SK-N-SH (cell line): ENCODE results near the gene SPACA9. TPM values are rescaled to one million over a fixed set of nuclear protein-coding genes. Genes with fewer than 3 reads are reported as not detected.

ENCODE experiments used
- CTCF ChIA-PET: fragments of 300-600, 350-600 bp; formaldehyde crosslinking; extraction: SDS; loops from one replicate; lab custom pipeline; 2021; lab: Yijun Ruan, JAX
- POLR2A ChIA-PET: fragments of 350-600 bp; sonication (Branson Sonifier 250); formaldehyde crosslinking; extraction: SDS; loops from one replicate; lab custom pipeline; 2020; ENCODE audit warnings: antibody characterized with exemption, inconsistent platforms; lab: Yijun Ruan, JAX
- DNase-seq: peaks from one replicate; pipeline ENCODE4 v3.0.0; 2012
- H2AFZ ChIP-seq: fragments of 200-600 bp; sonication (generic); 2 replicates; pipeline ENCODE4 v1.8.1; 2016; ENCODE audit warnings: antibody characterized with exemption, mild to moderate bottlenecking, low read depth
- H3F3A ChIP-seq: fragments of 200-600 bp; sonication (generic); replicated peaks from 2 replicates; pipeline ENCODE3; 2016; ENCODE audit warnings: antibody characterized with exemption, mild to moderate bottlenecking; ENCODE audit not compliant: insufficient read depth
- H3K27ac ChIP-seq, 2 experiments: fragments of 200-500 bp in 1 of 2; fragments of 200-600 bp in 1 of 2; sonication (Bioruptor generic) in 1 of 2; sonication (generic), shearing (Covaris generic) in 1 of 2; 2 replicates each; pipeline versions ENCODE4 v1.5.1 to v1.6.1; 2014 to 2016; ENCODE audit warnings: low read depth in 2 of 2, inconsistent platforms in 1 of 2, low read length in 1 of 2, mild to moderate bottlenecking in 1 of 2, mixed read lengths in 1 of 2
- H3K27me3 ChIP-seq: fragments of 200-600 bp; sonication (generic), shearing (Covaris generic); 2 replicates; pipeline ENCODE4 v1.6.1; 2016; ENCODE audit warnings: mixed run types; ENCODE audit not compliant: insufficient read depth
- H3K36me3 ChIP-seq, 2 experiments: fragments of 200-500 bp in 1 of 2; fragments of 200-600 bp in 1 of 2; sonication (Bioruptor generic) in 1 of 2; sonication (generic) in 1 of 2; replicated peaks in 1 of 2; 2 replicates each; pipeline versions ENCODE3 to v1.5.1; 2014 to 2016; ENCODE audit warnings: low read length in 1 of 2, mild to moderate bottlenecking in 1 of 2; ENCODE audit not compliant: insufficient read depth in 2 of 2, control insufficient read depth in 1 of 2
- H3K4me1 ChIP-seq, 2 experiments: fragments of 200-500 bp in 1 of 2; fragments of 200-600 bp in 1 of 2; sonication (Bioruptor generic) in 1 of 2; sonication (generic), shearing (Covaris generic) in 1 of 2; 2 replicates each; pipeline versions ENCODE4 v1.5.1 to v1.6.1; 2014 to 2016; ENCODE audit warnings: low read depth in 1 of 2, low read length in 1 of 2, mixed run types in 1 of 2; ENCODE audit not compliant: insufficient read depth in 2 of 2, control insufficient read depth in 1 of 2
- H3K4me2 ChIP-seq: fragments of 200-600 bp; sonication (generic), shearing (Covaris generic); 2 replicates; pipeline ENCODE4 v1.6.1; 2017; ENCODE audit warnings: mixed run types
- H3K4me3 ChIP-seq, 2 experiments: fragments of 200-500 bp in 1 of 2; fragments of 200-600 bp in 1 of 2; sonication (Bioruptor generic) in 1 of 2; sonication (generic), shearing (Covaris generic) in 1 of 2; 2 replicates each; pipeline versions ENCODE4 v1.5.1 to v1.8.1; 2014 to 2016; ENCODE audit warnings: low read depth in 2 of 2, inconsistent platforms in 1 of 2, low read length in 1 of 2, mild to moderate bottlenecking in 1 of 2, mixed read lengths in 1 of 2, moderate library complexity in 1 of 2
- H3K79me2 ChIP-seq: fragments of 200-600 bp; sonication (generic); 2 replicates; pipeline ENCODE4 v1.8.1; 2017; ENCODE audit warnings: mild to moderate bottlenecking; ENCODE audit not compliant: insufficient read depth
- H3K9ac ChIP-seq: fragments of 200-600 bp; sonication (generic); 2 replicates; pipeline ENCODE4 v1.6.1; 2017; ENCODE audit warnings: mixed run types
- H3K9me2 ChIP-seq: fragments of 200-600 bp; sonication (generic); 2 replicates; pipeline ENCODE4 v1.6.1; 2017; ENCODE audit warnings: mixed run types
- H3K9me3 ChIP-seq: fragments of 200-600 bp; sonication (generic); 2 replicates; pipeline ENCODE4 v1.6.1; 2017; ENCODE audit warnings: mixed run types, mild to moderate bottlenecking, moderate library complexity
- H4K20me1 ChIP-seq: fragments of 200-600 bp; sonication (generic); 2 replicates; pipeline ENCODE4 v1.6.1; 2017; ENCODE audit warnings: mild to moderate bottlenecking, mixed run types; ENCODE audit not compliant: insufficient read depth
- EP300 ChIP-seq, 2 experiments: IDR thresholded peaks; 2 replicates each; pipeline versions ENCODE4 v1.4.0 to v1.6.1; 2012; ENCODE audit warnings: borderline replicate concordance in 1 of 2, low read depth in 1 of 2, low read length in 1 of 2
- EZH2phosphoT487 ChIP-seq: fragments of 200-600 bp; sonication (generic); IDR thresholded peaks from 2 replicates; pipeline ENCODE4 v1.6.1; 2017; ENCODE audit warnings: low read depth, mixed run types, mild to moderate bottlenecking, antibody characterized with exemption, moderate library complexity, borderline replicate concordance
- FOSL2 ChIP-seq: IDR thresholded peaks from 2 replicates; pipeline ENCODE4 v1.4.0; 2012; ENCODE audit warnings: low read depth, mild to moderate bottlenecking, moderate library complexity, borderline replicate concordance
- FOXM1 ChIP-seq: IDR thresholded peaks from 2 replicates; pipeline ENCODE4 v1.4.0; 2012; ENCODE audit warnings: low read depth, mild to moderate bottlenecking
- GABPA ChIP-seq: IDR thresholded peaks from 2 replicates; pipeline ENCODE4 v1.4.0; 2012; ENCODE audit warnings: low read depth, mild to moderate bottlenecking
- GATA2 ChIP-seq: sonication (generic); formaldehyde crosslinking; IDR thresholded peaks from 2 replicates; pipeline ENCODE4 v1.5.0; 2020; ENCODE audit warnings: mild to moderate bottlenecking, missing genetic modification reagents
- JUND ChIP-seq: IDR thresholded peaks from 2 replicates; pipeline ENCODE4 v1.4.0; 2012
- NFIC ChIP-seq: IDR thresholded peaks from 2 replicates; pipeline ENCODE4 v1.4.0; 2012; ENCODE audit warnings: borderline replicate concordance
- TAF1 ChIP-seq: IDR thresholded peaks from 2 replicates; pipeline ENCODE4 v1.6.1; 2012; ENCODE audit warnings: low read depth, mild to moderate bottlenecking, low read length, moderate library complexity, borderline replicate concordance
- YY1 ChIP-seq: IDR thresholded peaks from 2 replicates; pipeline ENCODE4 v1.4.0; 2012; ENCODE audit warnings: low read depth, mild to moderate bottlenecking
- WGBS: methylation state at CpG from one replicate; pipeline ENCODE4 v1.1.6; 2017; ENCODE audit warnings: low lambda C conversion rate; 5-methylcytosine and 5-hydroxymethylcytosine counted together
- polyA plus RNA-seq, 3 experiments: library from polyadenylated mRNA; depleted of rRNA; stranded (reverse); fragments of >200 nt; gene quantifications; 2 replicates each; pipeline ENCODE4 v1.2.3, GENCODE V29; 2012
- TF ChIP-seq, protein P1 (sequence below): IDR thresholded peaks from 2 replicates; pipeline ENCODE4 v1.6.1; 2012; ENCODE audit warnings: mild to moderate bottlenecking, low read depth, low read length, moderate library complexity
- TF ChIP-seq, protein P2 (sequence below): IDR thresholded peaks from 2 replicates; pipeline ENCODE4 v1.4.0; 2012; ENCODE audit warnings: low read depth, borderline replicate concordance
- TF ChIP-seq, protein P3 (sequence below): IDR thresholded peaks from 2 replicates; pipeline ENCODE4; 2012
- TF ChIP-seq, protein P4 (sequence below): IDR thresholded peaks from 2 replicates; pipeline ENCODE4 v1.4.0; 2012; ENCODE audit warnings: low read depth, borderline replicate concordance

The SPACA9 gene
- polyA plus RNA-seq, 1 of the 3 experiments (the other 2 are of a cell fraction), result 9.8 TPM

DNA sequence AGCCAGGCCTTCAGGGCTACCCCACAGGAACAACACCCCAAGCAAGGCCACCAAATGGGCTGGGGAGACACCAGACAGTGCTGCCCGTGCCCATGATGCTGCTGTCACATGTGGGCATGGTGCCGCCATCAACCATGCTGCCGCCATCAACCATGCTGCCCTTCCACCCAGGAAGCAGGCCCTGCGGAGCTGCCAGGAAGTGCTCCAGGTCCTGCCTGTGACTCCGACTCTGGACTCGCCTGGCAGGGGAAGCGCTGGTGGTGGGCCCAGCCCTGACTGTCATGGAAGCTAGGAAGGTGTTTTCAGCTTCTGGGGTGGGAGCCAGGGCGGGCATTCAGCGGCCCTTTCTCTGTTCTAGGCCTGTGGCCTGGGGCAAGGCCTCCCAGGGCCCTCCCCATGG is 9.4 kb upstream of the SPACA9 start:
- no peak for DNase-seq
- no peaks in the 10 kb centered on the region for H3K9me3 ChIP-seq
- H3K4me3 ChIP-seq, result no peak overlapping the region
- no peak for TF ChIP-seq GABPA
- TF ChIP-seq FOXM1, result no peak
- TF ChIP-seq, all 33 proteins: peak for 0
- Histone ChIP-seq H3K27me3 (no peaks in the 10 kb centered on the region), H3K4me1 (no peaks in the 10 kb centered on the region), H3K9ac (no peak overlapping the region), H4K20me1 (no peaks in the 10 kb centered on the region), H2AFZ (no peak overlapping the region), H3K27ac (no peak overlapping the region), H3K4me2 (no peak overlapping the region), H3K9me2 (no peaks in the 10 kb centered on the region), H3K36me3 (no peaks in the 10 kb centered on the region), H3F3A (no peaks in the 10 kb centered on the region), H3K79me2 (no peaks in the 10 kb centered on the region)
- WGBS, result 43% methylated on average over 1 of the region's 9 CpGs
- ChIA-PET POLR2A (no interaction called here), CTCF (interaction anchor here (1.0 to 1.9 kb wide), 2 partner anchors 20 to 33 kb away, joined by 5 read pairs; no protein-coding TSS in a partner anchor)

DNA sequence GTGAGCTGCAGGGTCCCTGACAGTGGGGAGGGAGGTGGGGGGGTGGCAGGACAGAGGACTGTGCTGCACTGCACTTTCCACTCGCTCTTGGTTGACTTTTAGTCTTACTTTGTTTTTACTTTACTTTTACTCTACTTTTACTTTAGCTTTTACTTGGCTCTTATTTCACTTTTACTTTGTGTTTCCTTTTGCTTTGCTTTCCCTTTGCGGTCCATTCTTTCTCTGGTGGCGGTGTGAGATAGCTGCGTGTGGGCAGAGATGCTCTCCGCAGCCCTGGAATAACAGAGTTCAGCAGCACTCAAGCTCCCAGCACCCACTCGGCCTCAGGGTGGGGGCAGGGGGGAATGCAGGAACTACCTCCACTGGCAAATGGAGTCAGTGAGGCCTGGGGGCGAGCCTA is 5.3 kb upstream of the SPACA9 start:
- WGBS, result 78% methylated on average over 7 of the region's 7 CpGs
- CTCF ChIA-PET, result interaction anchor here (0.6 to 2.0 kb wide), 3 partner anchors 27 to 74 kb away, joined by 3 to 7 read pairs (median 3); no protein-coding TSS in a partner anchor

More for the DNA sequence above, 5.3 kb upstream of the SPACA9 start:
- Histone ChIP-seq H3K79me2 (no peaks in the 10 kb centered on the region; the same call in 1 of the 2 replicates), H3K36me3 (no peaks in the 10 kb centered on the region), H3K27ac (no peak overlapping the region), H2AFZ (no peak overlapping the region), H3K4me1 (peaks cover 0 to 7% of the 10 kb centered on the region in 2 experiments; a peak in 1 of 4 replicates), H3K9ac (no peak overlapping the region), H3K9me3 (no peaks in the 10 kb centered on the region), H3K4me2 (no peak overlapping the region), H3K9me2 (no peaks in the 10 kb centered on the region), H4K20me1 (no peaks in the 10 kb centered on the region), H3K27me3 (no peaks in the 10 kb centered on the region), H3K4me3 (no peak overlapping the region), H3F3A (no peaks in the 10 kb centered on the region)
- POLR2A ChIA-PET, result no interaction called here
- DNase-seq, result no peak
- TF ChIP-seq JUND (no peak), FOSL2 (no peak), EP300 (IDR thresholded peaks at IDR 0.05; ENCODE audit: borderline replicate concordance in 1 of 2, low read depth in 1 of 2, low read length in 1 of 2) (no peak), YY1 (no peak), EZH2phosphoT487 (no peak), NFIC (no peak), GATA2 (CRISPR knock-in tag) (no peak), TAF1 (no peak)
- TF ChIP-seq, protein P1, sequence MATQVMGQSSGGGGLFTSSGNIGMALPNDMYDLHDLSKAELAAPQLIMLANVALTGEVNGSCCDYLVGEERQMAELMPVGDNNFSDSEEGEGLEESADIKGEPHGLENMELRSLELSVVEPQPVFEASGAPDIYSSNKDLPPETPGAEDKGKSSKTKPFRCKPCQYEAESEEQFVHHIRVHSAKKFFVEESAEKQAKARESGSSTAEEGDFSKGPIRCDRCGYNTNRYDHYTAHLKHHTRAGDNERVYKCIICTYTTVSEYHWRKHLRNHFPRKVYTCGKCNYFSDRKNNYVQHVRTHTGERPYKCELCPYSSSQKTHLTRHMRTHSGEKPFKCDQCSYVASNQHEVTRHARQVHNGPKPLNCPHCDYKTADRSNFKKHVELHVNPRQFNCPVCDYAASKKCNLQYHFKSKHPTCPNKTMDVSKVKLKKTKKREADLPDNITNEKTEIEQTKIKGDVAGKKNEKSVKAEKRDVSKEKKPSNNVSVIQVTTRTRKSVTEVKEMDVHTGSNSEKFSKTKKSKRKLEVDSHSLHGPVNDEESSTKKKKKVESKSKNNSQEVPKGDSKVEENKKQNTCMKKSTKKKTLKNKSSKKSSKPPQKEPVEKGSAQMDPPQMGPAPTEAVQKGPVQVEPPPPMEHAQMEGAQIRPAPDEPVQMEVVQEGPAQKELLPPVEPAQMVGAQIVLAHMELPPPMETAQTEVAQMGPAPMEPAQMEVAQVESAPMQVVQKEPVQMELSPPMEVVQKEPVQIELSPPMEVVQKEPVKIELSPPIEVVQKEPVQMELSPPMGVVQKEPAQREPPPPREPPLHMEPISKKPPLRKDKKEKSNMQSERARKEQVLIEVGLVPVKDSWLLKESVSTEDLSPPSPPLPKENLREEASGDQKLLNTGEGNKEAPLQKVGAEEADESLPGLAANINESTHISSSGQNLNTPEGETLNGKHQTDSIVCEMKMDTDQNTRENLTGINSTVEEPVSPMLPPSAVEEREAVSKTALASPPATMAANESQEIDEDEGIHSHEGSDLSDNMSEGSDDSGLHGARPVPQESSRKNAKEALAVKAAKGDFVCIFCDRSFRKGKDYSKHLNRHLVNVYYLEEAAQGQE, result no peak
- TF ChIP-seq, protein P2, sequence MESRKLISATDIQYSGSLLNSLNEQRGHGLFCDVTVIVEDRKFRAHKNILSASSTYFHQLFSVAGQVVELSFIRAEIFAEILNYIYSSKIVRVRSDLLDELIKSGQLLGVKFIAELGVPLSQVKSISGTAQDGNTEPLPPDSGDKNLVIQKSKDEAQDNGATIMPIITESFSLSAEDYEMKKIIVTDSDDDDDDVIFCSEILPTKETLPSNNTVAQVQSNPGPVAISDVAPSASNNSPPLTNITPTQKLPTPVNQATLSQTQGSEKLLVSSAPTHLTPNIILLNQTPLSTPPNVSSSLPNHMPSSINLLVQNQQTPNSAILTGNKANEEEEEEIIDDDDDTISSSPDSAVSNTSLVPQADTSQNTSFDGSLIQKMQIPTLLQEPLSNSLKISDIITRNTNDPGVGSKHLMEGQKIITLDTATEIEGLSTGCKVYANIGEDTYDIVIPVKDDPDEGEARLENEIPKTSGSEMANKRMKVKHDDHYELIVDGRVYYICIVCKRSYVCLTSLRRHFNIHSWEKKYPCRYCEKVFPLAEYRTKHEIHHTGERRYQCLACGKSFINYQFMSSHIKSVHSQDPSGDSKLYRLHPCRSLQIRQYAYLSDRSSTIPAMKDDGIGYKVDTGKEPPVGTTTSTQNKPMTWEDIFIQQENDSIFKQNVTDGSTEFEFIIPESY, result no peak
- TF ChIP-seq, protein P3, sequence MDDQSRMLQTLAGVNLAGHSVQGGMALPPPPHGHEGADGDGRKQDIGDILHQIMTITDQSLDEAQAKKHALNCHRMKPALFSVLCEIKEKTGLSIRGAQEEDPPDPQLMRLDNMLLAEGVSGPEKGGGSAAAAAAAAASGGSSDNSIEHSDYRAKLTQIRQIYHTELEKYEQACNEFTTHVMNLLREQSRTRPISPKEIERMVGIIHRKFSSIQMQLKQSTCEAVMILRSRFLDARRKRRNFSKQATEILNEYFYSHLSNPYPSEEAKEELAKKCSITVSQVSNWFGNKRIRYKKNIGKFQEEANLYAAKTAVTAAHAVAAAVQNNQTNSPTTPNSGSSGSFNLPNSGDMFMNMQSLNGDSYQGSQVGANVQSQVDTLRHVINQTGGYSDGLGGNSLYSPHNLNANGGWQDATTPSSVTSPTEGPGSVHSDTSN, result no peak
- TF ChIP-seq, protein P4, sequence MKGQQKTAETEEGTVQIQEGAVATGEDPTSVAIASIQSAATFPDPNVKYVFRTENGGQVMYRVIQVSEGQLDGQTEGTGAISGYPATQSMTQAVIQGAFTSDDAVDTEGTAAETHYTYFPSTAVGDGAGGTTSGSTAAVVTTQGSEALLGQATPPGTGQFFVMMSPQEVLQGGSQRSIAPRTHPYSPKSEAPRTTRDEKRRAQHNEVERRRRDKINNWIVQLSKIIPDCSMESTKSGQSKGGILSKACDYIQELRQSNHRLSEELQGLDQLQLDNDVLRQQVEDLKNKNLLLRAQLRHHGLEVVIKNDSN, result no peak
